Nephron (organoid): ENCODE data around the gene GALNT1.

Source experiments
- H3K27ac Mint-ChIP-seq, 3 experiments: 2 replicates each; pipeline ENCODE4 v1.8.0; 2020; ENCODE audit warnings: mixed read lengths in 3 of 3, mild to moderate bottlenecking in 2 of 3, moderate library complexity in 1 of 3
- H3K27me3 Mint-ChIP-seq: 2 replicates; pipeline ENCODE4 v1.8.0; 2021; ENCODE audit warnings: low read depth, mild to moderate bottlenecking, moderate library complexity, mixed read lengths
- H3K36me3 Mint-ChIP-seq: 2 replicates; pipeline ENCODE4 v1.8.0; 2020; ENCODE audit warnings: low read depth, mixed read lengths
- H3K4me1 Mint-ChIP-seq: 2 replicates; pipeline ENCODE4 v1.8.0; 2020; ENCODE audit warnings: mixed read lengths
- H3K4me3 Mint-ChIP-seq, 3 experiments: 2 replicates each; pipeline ENCODE4 v1.8.0; 2020; ENCODE audit warnings: mild to moderate bottlenecking in 3 of 3, mixed read lengths in 3 of 3, moderate library complexity in 2 of 3
- H3K9me3 Mint-ChIP-seq: 2 replicates; pipeline ENCODE4 v1.8.0; 2020; ENCODE audit warnings: mixed read lengths
- TF ChIP-seq, protein P1 (sequence below), 3 experiments: fragments of 200-600 bp; sonication (generic); IDR thresholded peaks; one replicate each; pipeline ENCODE4 v1.5.0; 2021; ENCODE audit warnings: antibody characterized with exemption in 3 of 3; ENCODE audit not compliant: unreplicated experiment in 3 of 3

GALNT1 gene

GRCh38 chr18:35707247-35707646 is 125.7 kb downstream of the GALNT1 start:
- Mint-ChIP-seq H3K36me3 (peaks cover 35% of the 10 kb centered on the region), H3K9me3 (no peaks in the 10 kb centered on the region), H3K27me3 (no peaks in the 10 kb centered on the region), H3K4me1 (no peaks in the 10 kb centered on the region), H3K27ac (no peak overlapping the region), H3K4me3 (no peak overlapping the region)
- TF ChIP-seq, protein P1, sequence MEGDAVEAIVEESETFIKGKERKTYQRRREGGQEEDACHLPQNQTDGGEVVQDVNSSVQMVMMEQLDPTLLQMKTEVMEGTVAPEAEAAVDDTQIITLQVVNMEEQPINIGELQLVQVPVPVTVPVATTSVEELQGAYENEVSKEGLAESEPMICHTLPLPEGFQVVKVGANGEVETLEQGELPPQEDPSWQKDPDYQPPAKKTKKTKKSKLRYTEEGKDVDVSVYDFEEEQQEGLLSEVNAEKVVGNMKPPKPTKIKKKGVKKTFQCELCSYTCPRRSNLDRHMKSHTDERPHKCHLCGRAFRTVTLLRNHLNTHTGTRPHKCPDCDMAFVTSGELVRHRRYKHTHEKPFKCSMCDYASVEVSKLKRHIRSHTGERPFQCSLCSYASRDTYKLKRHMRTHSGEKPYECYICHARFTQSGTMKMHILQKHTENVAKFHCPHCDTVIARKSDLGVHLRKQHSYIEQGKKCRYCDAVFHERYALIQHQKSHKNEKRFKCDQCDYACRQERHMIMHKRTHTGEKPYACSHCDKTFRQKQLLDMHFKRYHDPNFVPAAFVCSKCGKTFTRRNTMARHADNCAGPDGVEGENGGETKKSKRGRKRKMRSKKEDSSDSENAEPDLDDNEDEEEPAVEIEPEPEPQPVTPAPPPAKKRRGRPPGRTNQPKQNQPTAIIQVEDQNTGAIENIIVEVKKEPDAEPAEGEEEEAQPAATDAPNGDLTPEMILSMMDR (IDR thresholded peaks at IDR 0.05; ENCODE audit: unreplicated experiment in 3 of 3) = no peak

DNA sequence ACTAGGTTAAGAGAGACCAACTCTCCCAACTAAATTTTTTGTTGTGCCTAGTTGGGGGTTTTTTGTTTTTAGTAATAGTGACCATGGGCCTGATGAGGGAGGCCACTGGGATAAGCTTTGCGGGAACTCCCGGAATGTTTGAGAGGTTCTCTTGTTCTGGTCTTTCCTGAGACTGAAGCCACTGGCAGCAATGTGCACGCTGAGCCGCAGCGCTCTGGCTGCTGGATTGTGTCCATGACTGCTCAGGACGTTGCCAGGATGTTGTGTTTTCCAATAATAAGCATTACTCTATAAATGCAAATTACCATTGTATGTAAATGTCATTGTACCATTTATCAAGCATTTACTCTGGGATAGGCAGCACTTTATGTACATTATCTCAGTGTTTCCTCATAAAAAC is 126.1 kb downstream of the GALNT1 start:
- Mint-ChIP-seq H3K9me3 (no peaks in the 10 kb centered on the region), H3K4me1 (no peaks in the 10 kb centered on the region), H3K4me3 (no peak overlapping the region), H3K27ac (no peak overlapping the region), H3K27me3 (no peaks in the 10 kb centered on the region), H3K36me3 (peaks cover 36% of the 10 kb centered on the region)
- TF ChIP-seq, protein P1 (IDR thresholded peaks at IDR 0.05; ENCODE audit: unreplicated experiment in 3 of 3) = no peak

GRCh38 chr18:35710581-35710980 is 129.0 kb downstream of the GALNT1 start:
- H3K4me1 Mint-ChIP-seq = no peaks in the 10 kb centered on the region
- peaks cover 54% of the 10 kb centered on the region for H3K36me3 Mint-ChIP-seq
- no peaks in the 10 kb centered on the region for H3K27me3 Mint-ChIP-seq
- TF ChIP-seq, protein P1 (IDR thresholded peaks at IDR 0.05; ENCODE audit: unreplicated experiment in 3 of 3) = no peak
- H3K4me3 Mint-ChIP-seq = no peak overlapping the region
- no peak overlapping the region for H3K27ac Mint-ChIP-seq
- H3K9me3 Mint-ChIP-seq = no peaks in the 10 kb centered on the region

- H3K27ac Mint-ChIP-seq = no peak overlapping the region
- H3K36me3 Mint-ChIP-seq = peaks cover 54% of the 10 kb centered on the region
- TF ChIP-seq, protein P1 (IDR thresholded peaks at IDR 0.05; ENCODE audit: unreplicated experiment in 3 of 3) = no peak
- no peaks in the 10 kb centered on the region for H3K27me3 Mint-ChIP-seq
- H3K9me3 Mint-ChIP-seq = peaks cover 4% of the 10 kb centered on the region
- no peaks in the 10 kb centered on the region for H3K4me1 Mint-ChIP-seq
- H3K4me3 Mint-ChIP-seq = no peak overlapping the region
Observed at GRCh38 chr18:35711227-35711626, 129.7 kb downstream of the GALNT1 start.

DNA sequence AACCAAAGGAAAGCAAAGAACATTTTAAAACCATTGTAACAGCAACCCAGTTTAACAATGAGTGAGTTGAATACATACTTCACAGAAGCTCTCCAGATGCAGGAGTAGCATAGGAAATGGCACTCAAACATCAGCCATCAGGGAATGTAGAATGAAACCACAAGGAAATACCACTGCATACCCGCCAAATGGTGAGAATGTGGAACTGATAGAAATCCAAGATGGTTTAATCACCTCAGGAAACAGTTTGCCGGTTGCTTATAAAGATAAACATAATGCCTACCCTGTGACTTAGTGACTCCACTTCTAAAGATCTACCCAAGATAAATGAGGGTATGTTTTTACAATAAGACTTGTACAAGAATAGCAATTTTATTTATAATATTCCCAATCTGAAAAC is 132.0 kb downstream of the GALNT1 start:
- TF ChIP-seq, protein P1 (IDR thresholded peaks at IDR 0.05; ENCODE audit: unreplicated experiment in 3 of 3) = no peak
- Mint-ChIP-seq H3K36me3 (peaks cover 69% of the 10 kb centered on the region), H3K27ac (no peak overlapping the region), H3K9me3 (peaks cover 18% of the 10 kb centered on the region), H3K27me3 (no peaks in the 10 kb centered on the region), H3K4me1 (no peaks in the 10 kb centered on the region), H3K4me3 (no peak overlapping the region)

DNA sequence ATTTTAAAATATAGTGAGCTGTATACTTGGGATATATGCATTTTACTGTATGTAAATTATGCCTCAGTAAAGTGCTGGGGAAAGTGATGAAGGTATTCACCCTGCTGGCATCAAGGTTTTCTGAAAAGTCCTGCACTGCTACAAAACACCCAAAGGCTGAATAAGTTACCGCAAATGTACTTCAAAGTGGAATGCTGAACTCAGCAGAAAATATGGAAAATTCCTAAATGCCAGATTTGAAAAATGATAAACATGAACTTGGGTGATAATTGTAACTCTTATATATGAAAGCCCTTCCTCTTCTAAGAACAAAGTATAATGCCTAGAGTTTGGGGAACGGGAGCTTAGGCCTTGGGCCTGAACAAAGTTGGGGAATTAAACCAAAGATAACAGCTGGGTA is 133.0 kb downstream of the GALNT1 start:
- no peaks in the 10 kb centered on the region for H3K27me3 Mint-ChIP-seq
- H3K4me3 Mint-ChIP-seq = no peak overlapping the region
- H3K27ac Mint-ChIP-seq = no peak overlapping the region
- H3K4me1 Mint-ChIP-seq = no peaks in the 10 kb centered on the region
- H3K9me3 Mint-ChIP-seq = peaks cover 27% of the 10 kb centered on the region
- H3K36me3 Mint-ChIP-seq = peaks cover 68% of the 10 kb centered on the region
- TF ChIP-seq, protein P1 (IDR thresholded peaks at IDR 0.05; ENCODE audit: unreplicated experiment in 3 of 3) = no peak
